HG03575 (cell line): ENCODE data around the gene CD58.

Experiments used
- ATAC-seq: cut with Tn5 transposase; IDR thresholded peaks from one replicate; pipeline ENCODE4 v1.9.1; 2021; ENCODE audit not compliant: unreplicated experiment, insufficient number of reproducible peaks, low FRiP score; ENCODE audit errors: extremely low read depth

Gene CD58

DNA sequence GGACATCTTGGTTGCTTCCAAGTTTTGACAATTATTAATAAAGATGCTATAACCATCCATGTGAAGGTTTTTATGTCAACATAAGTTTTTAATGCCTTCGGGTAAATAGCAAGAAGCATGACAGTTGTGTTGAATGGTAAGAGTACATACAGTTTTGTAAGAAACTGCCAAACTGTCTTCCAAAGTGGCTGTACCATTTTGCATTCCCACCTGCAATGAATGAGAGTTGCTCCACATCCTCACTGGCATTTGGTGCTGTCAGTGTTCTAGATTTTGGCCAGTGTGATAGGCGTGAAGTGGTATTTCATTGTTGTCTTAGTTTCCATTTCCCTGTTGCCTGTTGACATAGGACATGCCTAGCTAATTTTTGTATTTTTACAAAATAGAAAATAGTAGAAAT, 45.4 kb downstream of the CD58 start:
- ATAC-seq: no peak

DNA sequence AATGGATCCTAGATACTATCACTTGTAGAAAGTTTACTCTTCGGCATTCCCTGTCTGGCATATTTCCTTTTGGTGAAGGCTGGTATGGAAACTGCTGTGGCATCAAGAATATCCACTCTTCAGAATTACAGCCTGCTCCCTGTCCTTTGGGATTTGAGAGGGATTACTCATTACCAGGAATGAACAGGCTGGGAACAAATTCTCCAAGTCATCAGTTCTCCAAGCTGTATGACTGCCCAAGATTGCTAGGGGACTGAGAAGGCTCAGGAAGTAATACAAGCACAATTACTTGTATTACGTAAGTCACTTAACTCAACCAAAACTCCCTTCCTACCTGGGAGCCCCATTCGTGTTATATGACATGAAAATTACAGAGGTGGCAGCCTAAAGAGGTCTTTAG, 49.6 kb downstream of the CD58 start:
- no peak for ATAC-seq

DNA sequence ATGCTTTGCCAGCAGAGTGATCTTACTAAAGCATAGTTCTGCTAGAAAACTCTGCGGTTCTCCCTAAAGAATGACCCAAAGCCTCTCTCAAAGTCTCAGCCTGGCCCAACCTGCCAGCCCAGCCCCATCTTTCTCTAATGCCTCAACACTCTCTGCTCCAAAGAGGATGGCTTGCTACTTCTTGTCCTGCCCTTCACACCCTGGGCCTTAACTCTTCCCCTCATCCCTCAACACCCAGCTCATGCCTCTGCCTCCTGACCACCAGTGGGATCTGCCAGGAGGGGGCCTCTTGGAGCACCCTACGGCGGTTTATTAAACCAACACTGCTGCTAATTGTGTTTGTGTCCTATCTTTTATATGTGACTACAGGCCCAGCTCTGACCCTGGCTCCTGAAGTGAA, 52.4 kb downstream of the CD58 start:
- no peak for ATAC-seq

DNA sequence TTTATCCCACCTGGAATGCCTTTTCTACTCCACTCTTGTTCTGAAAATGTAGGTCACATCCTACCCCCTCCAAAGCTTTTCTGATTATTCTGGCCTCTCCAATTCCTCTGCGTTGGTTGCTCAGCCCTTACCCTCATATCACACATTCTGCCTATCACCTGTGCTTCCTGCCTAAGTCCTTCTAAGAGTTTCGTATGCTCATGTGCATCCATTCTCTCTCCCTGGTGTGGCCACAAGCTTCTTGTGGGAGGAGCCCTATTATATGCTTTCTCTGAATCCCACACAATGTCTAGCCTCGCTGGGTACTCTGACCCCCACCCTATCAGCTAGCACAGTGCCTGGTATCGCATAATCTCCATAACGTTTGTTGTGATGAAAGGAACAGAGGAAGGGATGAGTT, 54.2 kb downstream of the CD58 start:
- no peak for ATAC-seq

DNA sequence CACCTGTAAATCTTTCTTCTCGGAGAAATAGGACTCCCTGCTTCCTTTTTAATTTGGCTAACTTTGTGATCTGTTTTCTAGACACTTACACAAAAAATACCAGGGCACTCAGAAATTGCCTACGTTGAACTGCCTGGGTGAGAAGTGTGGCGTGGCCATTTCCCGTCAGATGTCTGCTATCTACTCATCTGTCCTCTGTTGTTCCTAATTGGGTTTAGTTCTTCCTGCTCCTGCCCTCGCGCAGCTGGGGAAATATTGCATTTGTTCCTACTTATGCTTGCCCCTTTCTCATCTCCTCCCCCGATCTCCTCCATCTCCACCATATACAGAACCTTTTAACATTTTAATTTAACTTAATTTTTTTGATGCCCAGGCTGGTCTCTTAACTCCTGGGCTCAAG, 55.1 kb downstream of the CD58 start:
- no peak for ATAC-seq

DNA sequence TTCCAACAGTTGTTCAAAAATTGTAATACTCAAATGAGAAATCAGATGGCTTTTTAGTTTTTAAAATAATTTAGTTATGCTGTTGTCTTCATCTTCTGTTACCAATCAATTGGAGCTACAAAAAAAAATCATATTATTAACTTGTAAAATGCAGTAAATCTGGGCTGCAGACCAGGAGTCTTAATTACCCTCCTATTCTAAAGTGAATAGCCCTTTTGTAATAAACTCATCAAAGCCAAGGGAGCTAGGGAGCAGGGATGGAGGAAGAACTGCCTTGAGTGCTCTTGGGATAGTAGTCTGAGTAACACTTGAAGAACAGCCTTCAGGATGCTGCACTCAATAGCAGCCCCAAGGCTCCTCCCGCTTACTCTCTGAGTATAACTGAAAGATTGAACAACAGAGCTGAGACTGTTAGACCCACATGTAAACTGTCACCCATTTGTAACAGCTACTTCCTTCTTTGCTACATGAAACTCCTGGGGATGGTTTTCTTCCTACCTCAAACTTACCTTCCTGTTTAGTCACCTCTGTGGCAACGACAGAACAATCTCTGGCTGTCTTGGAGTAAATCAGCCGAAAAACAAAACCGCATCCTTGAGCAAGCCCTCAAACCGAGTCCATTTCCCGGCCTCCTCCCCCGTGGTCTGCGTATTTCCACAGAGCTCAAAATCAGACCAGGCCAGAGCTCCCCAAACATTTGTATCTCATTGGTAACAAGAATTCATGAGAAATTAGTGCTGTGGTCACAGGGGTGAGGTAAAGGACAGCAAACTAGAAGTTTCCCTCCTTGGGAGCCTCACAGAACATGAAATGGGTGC, 55.9 kb downstream of the CD58 start:
- ATAC-seq: peak; percentile 74

DNA sequence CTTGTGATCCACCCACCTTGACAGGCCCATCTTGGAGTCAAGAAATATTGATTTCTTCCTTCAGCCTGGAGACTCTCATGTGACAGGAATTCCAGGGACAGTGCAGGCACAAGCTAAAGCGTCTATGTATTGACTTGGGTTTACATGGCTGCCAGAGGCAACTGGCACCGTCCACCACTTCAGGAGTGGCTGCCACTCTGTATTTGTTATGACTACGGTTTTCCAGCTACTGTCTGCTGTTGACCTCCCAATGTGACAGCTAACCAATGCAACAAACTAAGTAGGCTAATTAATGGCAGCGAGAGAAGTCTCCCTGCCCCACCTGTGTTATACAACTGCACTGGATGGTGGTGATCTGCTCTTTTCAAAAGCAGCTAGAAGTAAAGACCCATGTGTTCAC, 56.9 kb downstream of the CD58 start:
- no peak for ATAC-seq

DNA sequence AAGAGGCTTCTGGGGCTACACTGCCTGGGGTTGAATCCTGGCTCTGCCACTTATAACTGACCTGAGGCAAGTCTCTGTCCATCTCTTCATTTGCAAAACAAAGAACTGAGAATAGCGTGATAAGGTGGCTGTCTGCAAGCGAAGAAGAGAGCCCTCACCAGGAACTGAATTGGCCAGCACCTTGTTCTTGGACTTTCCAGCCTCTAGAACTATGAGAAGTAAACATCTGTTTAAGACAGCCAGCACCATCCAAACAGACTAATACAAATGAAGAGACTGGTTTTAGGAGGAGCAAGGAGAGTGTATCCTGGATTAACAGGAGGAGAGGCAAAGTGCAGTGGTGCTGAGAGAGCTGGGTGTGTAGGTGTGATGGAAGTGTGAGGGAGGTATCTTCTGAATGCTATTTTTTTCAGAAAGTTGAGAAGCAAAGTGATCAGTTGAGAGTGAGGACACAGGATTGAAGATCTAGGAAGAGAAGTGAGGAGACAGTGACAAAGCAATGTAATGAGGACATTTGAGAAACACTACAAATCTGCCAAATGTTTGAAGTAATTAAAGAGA, 59.3 kb downstream of the CD58 start:
- ATAC-seq: no peak

DNA sequence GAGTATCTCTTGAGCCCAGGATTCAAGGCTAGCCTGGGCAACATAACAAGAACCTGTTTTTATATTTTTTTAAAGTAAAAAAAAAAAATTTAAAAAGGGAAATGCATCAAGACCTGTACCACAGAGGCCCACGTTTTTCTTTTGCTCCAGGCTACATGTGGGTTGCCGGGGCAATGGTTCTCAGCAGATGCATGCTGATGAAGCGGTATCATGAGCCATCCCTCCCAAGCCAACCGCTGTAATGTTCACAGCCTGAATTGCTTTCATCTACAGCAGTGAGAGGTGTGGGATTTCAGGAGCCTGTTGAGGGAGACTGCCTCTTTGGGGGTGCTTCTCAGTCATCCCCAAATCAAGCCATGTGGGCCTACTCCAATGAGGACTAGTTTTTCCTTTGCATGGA, 60.5 kb downstream of the CD58 start:
- no peak for ATAC-seq

DNA sequence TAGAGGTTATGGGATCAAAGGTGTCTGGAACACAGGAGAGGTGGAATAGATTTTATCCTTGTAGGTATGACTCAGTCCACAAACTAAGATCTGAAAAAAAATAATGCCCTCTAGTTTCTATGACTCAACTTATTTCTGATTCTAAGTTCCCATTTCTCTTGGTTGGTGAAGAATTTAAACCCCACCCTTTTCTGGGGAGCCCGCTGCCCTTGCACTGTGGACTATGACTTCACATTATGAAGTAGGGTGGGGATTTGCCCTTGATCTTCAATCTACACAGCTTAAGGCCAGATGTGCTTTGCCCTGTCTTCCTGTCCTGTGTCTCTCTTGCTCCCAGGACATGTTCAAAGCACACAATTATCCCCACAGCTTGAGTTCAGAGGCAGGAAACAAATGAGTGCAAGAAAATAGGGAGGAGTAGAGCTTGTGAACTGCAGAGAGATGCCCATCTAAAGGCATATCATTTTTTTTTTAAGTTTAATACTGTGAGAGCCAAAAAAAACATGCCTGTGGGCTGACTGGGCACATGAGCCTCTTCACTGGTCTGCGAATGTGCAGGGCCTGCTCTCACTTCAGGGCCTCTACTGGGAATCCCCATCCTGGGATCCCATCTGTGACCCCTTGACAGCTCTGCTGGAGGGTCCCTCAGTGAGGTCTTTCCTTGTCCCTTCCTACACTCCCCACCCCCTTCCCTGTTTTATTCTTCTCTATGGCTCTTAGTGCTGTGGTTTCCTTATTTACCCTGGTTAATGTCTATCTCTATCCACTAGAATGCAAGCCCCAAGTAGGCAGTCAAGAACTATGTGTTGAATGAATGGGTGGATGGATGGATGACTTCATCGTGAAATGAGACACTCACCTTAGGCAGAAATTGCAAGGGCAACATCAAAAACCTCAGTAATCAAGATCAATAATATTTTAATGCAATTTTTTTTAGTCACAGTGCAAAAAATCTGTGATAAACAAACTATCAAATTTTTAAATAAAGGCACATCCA, 61.5 kb downstream of the CD58 start:
- ATAC-seq: no peak

DNA sequence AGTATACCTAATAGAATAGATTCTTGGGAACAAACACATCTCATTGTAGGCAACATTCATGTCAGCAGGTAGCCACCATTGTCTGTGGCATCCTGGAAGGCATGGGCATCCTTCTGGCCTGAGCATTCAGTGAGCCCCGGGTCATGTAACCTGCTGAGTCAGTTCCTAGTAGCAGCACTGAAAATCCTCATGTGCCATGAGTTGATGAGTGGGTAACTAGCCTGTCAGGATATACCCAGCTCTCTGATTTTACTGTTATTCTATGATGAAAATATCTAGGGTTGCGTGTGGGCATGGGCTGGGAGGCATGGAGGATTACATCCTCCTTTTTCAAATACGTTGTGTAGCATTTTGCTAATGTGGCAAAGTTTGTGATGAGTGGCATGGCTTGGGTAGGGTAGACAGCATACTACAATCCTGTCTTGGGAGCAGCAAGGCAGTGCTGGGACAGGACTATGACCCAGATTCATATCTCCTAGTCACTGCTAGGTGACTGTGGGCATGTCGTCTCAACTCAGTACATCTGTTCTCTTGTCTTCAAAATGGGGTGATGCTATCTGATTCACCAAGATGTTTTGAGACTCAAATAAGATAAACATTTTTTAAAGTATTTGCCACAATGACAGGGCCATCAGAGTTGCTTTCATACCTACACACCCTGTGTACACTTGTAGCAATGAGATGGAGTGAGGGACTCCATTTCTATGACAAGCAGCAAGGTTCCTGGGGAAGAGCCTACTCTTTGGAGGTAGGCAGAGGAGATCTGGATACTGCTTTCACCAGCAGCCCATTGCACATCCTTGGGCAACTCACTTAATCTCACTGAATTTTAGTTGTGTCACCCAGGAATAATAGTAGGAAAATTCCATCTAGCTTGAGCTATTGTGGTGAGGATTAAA, 62.5 kb downstream of the CD58 start:
- no peak for ATAC-seq

DNA sequence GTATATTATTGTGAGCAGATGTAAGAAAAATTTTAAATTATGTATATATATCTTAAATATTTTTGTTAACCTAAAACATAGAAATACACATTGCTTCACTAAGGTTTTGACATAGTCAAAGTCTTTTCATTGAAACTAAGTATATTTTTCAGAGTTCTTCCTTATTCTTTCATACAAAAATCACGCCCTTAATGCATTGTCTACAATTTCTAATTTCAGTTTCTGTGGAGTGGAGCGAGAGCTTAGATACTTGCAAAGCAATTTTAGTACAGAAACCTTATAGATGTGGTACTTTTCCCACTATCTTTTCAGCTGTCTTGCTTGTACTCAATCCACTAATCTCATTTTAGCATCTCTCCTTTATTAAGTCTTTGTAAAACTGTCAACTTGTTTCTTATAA, 63.2 kb downstream of the CD58 start:
- no peak for ATAC-seq

DNA sequence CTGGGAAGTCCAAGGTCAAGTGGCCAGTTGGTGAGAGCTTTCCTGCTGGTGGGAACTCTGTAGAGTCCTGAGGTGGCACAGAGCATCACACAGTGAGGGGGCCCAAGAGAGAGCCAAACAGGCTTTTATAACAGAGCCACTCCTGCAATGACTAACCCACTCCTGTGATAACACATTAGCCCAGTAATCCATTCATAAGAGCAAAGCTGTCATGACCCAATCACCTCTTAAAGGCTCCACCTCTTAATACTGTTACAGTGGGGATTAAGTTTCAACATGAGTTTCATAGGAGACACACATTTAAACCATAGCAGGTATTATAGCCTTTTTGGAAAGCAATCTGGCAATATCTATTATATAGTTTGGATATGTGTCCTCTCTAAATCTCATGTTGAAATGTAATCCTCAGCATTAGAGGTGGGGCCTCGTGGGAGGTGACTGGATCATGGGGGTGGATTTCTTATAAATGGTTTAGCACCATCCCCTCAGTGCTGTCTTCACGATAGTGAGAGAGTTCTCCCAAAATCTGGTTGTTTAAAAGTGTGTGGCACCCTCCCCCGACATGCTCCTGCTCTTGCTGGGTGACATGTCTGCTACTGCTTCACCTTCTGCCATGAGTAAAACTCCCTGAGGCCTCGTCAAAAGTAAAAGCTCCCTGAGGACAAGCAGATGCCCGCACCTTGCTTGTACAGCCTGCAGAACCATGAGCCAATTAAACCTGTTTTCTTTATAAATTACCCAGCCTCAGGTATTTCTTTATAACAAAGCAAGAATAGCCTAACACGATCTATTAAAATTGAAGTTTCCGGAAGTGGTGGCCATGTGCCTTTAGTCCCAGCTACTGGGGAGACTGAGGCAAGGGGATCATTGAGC, 64.5 kb downstream of the CD58 start:
- no peak for ATAC-seq

DNA sequence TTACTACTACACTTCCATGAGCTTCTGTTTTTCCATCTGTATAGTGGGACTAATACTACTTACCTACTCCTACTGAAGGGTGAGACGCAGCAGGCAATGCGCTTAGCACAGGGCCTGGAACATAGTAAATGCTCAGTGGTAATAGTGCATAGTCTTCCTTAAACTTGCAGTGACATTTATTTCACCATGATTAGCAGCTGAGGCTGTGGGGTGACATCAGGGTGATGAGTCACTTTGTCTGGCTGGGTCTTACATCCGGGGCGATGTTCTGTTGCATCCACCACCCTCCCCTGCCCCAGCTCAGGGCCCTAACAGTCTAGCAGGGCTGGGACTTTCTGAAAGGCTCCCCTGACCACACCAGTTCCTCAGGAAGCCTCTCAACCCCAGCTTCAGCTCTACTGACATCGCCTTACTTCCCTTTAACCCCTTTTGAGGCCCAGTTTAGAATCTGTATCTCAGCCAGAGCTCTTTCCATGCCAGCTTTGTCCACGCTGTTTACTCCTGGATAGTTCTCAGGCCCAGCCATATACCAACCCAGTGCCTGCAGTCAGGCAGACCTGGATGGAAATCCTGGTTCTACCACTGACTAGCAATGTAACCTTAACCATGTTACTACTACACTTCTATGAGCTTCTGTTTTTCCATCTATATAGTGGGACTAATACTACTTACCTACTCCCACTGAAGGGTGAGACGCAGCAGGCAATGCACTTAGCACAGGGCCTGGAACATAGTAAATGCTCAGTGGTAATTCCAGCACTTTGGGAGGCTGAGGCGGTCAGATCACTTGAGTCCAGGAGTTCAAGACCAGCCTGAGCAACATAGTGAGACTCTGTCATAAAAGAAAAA, 66.3 kb downstream of the CD58 start:
- ATAC-seq: peak; percentile 78

DNA sequence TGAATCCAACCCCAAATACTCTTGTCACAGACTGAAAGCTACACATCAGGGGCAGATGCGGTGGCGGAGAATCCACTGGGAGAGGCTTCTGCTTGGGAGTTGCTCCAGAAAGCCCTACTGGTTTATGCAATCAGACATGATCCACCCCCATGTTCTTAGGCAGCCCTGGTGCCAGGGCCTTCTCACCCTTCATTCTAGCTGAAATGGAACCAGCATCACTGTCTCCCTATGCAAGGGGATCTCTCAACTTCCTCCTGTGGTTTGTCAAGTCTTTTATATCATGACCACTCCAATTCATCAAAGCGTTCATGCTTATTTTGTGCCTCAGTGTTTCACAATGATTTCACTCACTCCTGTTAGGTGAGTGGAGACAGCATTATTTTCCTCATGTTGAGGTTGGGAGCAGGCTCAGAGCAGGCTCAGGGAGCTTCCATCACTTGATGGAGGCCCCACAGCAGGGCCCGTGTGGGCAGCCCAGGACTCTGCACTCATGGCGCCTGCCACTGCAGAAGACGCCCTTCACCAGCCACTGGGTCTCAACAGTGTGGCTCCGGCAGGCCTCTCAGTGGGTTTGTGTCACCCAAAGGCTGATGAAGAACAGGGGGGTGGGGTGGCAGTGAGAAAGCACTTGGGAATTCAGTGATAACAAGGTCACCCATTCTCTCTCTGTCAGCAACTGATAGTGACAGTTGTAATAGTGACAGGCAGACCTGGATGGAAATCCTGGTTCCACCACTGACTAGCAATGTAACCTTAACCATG, 67.1 kb downstream of the CD58 start:
- no peak for ATAC-seq

DNA sequence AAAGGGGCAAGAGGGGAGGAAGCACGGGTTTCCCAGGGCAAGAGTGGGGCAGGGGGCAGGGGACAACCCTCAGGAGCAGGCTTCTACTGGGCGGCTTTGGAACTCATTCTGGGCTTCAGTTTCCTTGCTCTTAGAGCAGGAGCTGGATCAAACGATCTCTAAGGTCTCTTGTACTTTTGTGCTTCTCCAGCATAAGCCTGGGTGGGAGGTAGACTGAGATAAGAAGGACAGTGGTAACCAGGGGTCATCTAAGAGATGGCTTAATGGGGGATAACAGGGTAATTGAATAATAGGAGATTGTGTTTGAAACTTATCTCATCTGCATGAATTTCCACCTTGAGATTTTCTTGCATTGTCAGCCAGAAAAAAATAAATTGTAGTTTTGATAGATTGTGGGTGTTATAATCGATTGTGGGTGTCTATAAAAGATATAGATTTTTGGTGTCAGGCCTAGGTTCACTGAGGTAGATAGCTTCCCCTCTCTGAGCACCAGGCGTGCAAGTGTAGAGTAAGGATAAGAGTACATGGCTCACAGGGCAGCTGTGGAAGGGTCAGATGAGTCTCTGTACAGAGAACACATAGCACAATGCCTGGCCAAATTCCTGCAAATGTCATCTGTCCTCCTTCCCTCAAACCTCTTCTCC, 68.0 kb downstream of the CD58 start:
- ATAC-seq: no peak
